ENCODE measurements around the gene THEMIS.

- TF ChIP-seq RAD21 (conservative IDR thresholded peaks at IDR 0.05) (no peak), EZH2 (IDR thresholded peaks at IDR 0.05; ENCODE audit: borderline replicate concordance, insufficient read depth, low read length, poor library complexity, severe bottlenecking) (no peak)
- TF ChIP-seq, protein P1, sequence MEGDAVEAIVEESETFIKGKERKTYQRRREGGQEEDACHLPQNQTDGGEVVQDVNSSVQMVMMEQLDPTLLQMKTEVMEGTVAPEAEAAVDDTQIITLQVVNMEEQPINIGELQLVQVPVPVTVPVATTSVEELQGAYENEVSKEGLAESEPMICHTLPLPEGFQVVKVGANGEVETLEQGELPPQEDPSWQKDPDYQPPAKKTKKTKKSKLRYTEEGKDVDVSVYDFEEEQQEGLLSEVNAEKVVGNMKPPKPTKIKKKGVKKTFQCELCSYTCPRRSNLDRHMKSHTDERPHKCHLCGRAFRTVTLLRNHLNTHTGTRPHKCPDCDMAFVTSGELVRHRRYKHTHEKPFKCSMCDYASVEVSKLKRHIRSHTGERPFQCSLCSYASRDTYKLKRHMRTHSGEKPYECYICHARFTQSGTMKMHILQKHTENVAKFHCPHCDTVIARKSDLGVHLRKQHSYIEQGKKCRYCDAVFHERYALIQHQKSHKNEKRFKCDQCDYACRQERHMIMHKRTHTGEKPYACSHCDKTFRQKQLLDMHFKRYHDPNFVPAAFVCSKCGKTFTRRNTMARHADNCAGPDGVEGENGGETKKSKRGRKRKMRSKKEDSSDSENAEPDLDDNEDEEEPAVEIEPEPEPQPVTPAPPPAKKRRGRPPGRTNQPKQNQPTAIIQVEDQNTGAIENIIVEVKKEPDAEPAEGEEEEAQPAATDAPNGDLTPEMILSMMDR (IDR thresholded peaks at IDR 0.05; ENCODE audit: poor library complexity, severe bottlenecking), result no peak
These were observed 88.8 kb downstream of the THEMIS start for GRCh38 chr6:127811900-127812570.

Measured in neural cell (in vitro differentiated cells).